Suprapubic skin (tissue), 4 donors: Measurements from ENCODE around the gene GRM5. TPM values are rescaled to one million over a fixed set of nuclear protein-coding genes. Genes with fewer than 3 reads are reported as not detected.
"Not testable (repeated sequence)": the region's sequence is repeated elsewhere in the genome, so short reads cannot be mapped to it uniquely, and the experiment has no call there.

ENCODE experiments used
- DNase-seq, 2 donors: peaks; one replicate each; pipeline ENCODE4 v3.0.0-alpha.2; 2019; ENCODE audit warnings: low spot score in 2 of 2
- H3K27ac ChIP-seq: fragments of 200-600 bp; sonication (generic); one replicate; pipeline ENCODE4 v1.5.1; 2019
- H3K27me3 ChIP-seq: fragments of 200-600 bp; sonication (generic); one replicate; pipeline ENCODE4 v1.5.1; 2019
- H3K36me3 ChIP-seq: fragments of 200-600 bp; sonication (generic); one replicate; pipeline ENCODE4 v1.5.1; 2019
- H3K4me1 ChIP-seq: fragments of 200-600 bp; sonication (generic); one replicate; pipeline ENCODE4 v1.5.1; 2019
- H3K4me3 ChIP-seq: fragments of 200-600 bp; sonication (generic); one replicate; pipeline ENCODE4 v1.5.1; 2019; ENCODE audit warnings: mild to moderate bottlenecking
- H3K9me3 ChIP-seq: fragments of 200-600 bp; sonication (generic); one replicate; pipeline ENCODE4 v1.5.1; 2019
- CTCF ChIP-seq, 2 donors: fragments of 200-600 bp in 1 of 2; fragments of 450-650 bp in 1 of 2; sonication (generic) in 1 of 2; IDR thresholded peaks; one replicate each; pipeline ENCODE4 v1.5.1; 2016 to 2019; ENCODE audit warnings: antibody characterized with exemption in 2 of 2, mild to moderate bottlenecking in 1 of 2, moderate library complexity in 1 of 2
- EP300 ChIP-seq: sonication (generic); formaldehyde crosslinking; IDR thresholded peaks from one replicate; pipeline ENCODE4 v1.6.1; 2017; ENCODE audit warnings: antibody characterized with exemption
- POLR2A ChIP-seq, 2 donors: fragments of 450-650 bp; IDR thresholded peaks; one replicate each; pipeline ENCODE4 v1.6.1; 2017; ENCODE audit warnings: antibody characterized with exemption in 2 of 2, mild to moderate bottlenecking in 2 of 2, moderate library complexity in 2 of 2
- POLR2AphosphoS5 ChIP-seq, 3 donors: sonication (generic); formaldehyde crosslinking; IDR thresholded peaks; one replicate each; pipeline ENCODE4 v1.6.1; 2017; ENCODE audit warnings: antibody characterized with exemption in 3 of 3
- WGBS: methylation state at CpG from one replicate; pipeline ENCODE4 v1.1.5; 2018; 5-methylcytosine and 5-hydroxymethylcytosine counted together
- total RNA-seq, 4 donors: library from RNA; depleted of rRNA; stranded (reverse); fragments of >200 nt; gene quantifications; one replicate each; pipeline ENCODE4 v1.1.0, GENCODE V29; 2016

The GRM5 gene
- total RNA-seq, 4 donors from 2014 or later, result not detected

GRCh38 chr11:88535266-88535665, 530.5 kb downstream of the GRM5 start:
- H3K27ac ChIP-seq, result no peak overlapping the region
- H3K4me1 ChIP-seq, result peaks cover 3% of the 10 kb centered on the region
- 90% methylated on average over 2 of the region's 2 CpGs for whole genome bisulfite sequencing
- H3K27me3 ChIP-seq, result no peaks in the 10 kb centered on the region
- H3K9me3 ChIP-seq, result no peaks in the 10 kb centered on the region
- no peaks in the 10 kb centered on the region for H3K36me3 ChIP-seq
- no peak for DNase-seq
- no peak overlapping the region for H3K4me3 ChIP-seq
- no peak for TF ChIP-seq POLR2AphosphoS5 (IDR thresholded peaks at IDR 0.05)
- TF ChIP-seq POLR2A (IDR thresholded peaks at IDR 0.05), result no peak
- no peak for TF ChIP-seq CTCF (IDR thresholded peaks at IDR 0.05)
- TF ChIP-seq EP300, result no peak

- not testable (repeated sequence) for H3K36me3 ChIP-seq, H3K27ac ChIP-seq, H3K4me3 ChIP-seq, H3K27me3 ChIP-seq, H3K4me1 ChIP-seq, DNase-seq, H3K9me3 ChIP-seq
- 100% methylated on average over 1 of the region's 1 CpG for WGBS
Observed at GRCh38 chr11:88534706-88535105, 531.1 kb downstream of the GRM5 start.

DNA sequence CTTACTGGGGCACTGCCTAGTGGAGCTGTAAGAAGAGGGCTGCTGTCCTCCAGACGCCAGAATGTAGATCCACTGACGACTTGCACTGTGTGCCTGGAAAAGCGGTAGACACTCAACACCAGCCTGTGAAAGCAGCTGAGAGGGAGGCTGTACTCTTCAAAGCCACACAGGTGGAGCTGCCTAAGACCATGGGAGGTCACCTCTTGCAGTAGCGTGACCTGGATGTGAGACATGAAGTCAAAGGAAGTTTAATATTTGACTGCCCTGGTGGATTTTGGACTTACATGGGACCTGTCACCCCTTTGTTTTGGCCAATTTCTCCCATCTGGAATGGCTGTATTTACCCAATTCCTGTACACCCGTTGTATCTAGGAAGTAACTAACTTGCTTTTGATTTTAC, 531.6 kb downstream of the GRM5 start:
- H3K4me1 ChIP-seq, result peaks cover 3% of the 10 kb centered on the region
- H3K4me3 ChIP-seq, result no peak overlapping the region
- no peak for DNase-seq
- H3K9me3 ChIP-seq, result no peaks in the 10 kb centered on the region
- H3K27ac ChIP-seq, result no peak overlapping the region
- H3K27me3 ChIP-seq, result no peaks in the 10 kb centered on the region
- WGBS, result 75% methylated on average over 5 of the region's 5 CpGs
- H3K36me3 ChIP-seq, result no peaks in the 10 kb centered on the region
- TF ChIP-seq CTCF (IDR thresholded peaks at IDR 0.05) (no peak), POLR2AphosphoS5 (IDR thresholded peaks at IDR 0.05) (no peak), POLR2A (IDR thresholded peaks at IDR 0.05) (no peak), EP300 (no peak)

- no peaks in the 10 kb centered on the region for H3K9me3 ChIP-seq
- TF ChIP-seq POLR2A (IDR thresholded peaks at IDR 0.05) (no peak), POLR2AphosphoS5 (IDR thresholded peaks at IDR 0.05) (no peak), CTCF (IDR thresholded peaks at IDR 0.05) (no peak), EP300 (no peak)
Observed at GRCh38 chr11:88533001-88533400, 532.8 kb downstream of the GRM5 start.

DNA sequence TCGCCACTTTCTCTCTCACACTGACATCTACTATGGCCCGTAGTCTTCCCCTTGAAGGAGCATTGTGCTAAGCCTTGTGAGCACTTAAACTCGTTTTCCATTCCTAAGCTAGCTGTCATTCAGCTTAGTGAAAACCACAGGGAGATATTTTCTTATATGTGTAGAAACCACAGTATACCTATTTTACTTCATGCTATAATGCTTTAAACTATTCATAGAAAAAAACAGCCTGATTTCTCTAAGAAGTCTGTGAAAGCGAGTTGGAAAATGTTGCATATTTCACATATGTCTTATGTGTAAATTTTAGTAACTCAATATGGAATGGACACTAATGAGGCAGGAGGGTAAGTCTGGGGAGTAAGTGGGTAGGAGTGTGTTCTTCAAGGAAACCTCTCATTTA, 534.0 kb downstream of the GRM5 start:
- Histone ChIP-seq H3K27me3 (no peaks in the 10 kb centered on the region), H3K4me1 (peaks cover 3% of the 10 kb centered on the region), H3K4me3 (no peak overlapping the region), H3K9me3 (no peaks in the 10 kb centered on the region), H3K27ac (no peak overlapping the region), H3K36me3 (no peaks in the 10 kb centered on the region)
- TF ChIP-seq CTCF (IDR thresholded peaks at IDR 0.05) (no peak), EP300 (no peak), POLR2A (IDR thresholded peaks at IDR 0.05) (no peak), POLR2AphosphoS5 (IDR thresholded peaks at IDR 0.05) (no peak)
- DNase-seq, result no peak
- WGBS, result 88% methylated on average over 4 of the region's 4 CpGs

More at GRCh38 chr11:88533001-88533400, 532.8 kb downstream of the GRM5 start:
- WGBS, result 87% methylated on average over 1 of the region's 1 CpG
- Histone ChIP-seq H3K36me3 (no peaks in the 10 kb centered on the region), H3K4me1 (peaks cover 3% of the 10 kb centered on the region), H3K27ac (no peak overlapping the region), H3K27me3 (no peaks in the 10 kb centered on the region), H3K4me3 (no peak overlapping the region)
- DNase-seq, result no peak

GRCh38 chr11:88529426-88529825, 536.4 kb downstream of the GRM5 start:
- H3K9me3 ChIP-seq, result no peaks in the 10 kb centered on the region

More at GRCh38 chr11:88529426-88529825, 536.4 kb downstream of the GRM5 start:
- H3K27ac ChIP-seq, result no peak overlapping the region
- 95% methylated on average over 1 of the region's 1 CpG for WGBS
- H3K4me3 ChIP-seq, result no peak overlapping the region
- H3K27me3 ChIP-seq, result no peaks in the 10 kb centered on the region
- H3K36me3 ChIP-seq, result no peaks in the 10 kb centered on the region
- DNase-seq, result no peak
- no peak for TF ChIP-seq CTCF (IDR thresholded peaks at IDR 0.05)
- TF ChIP-seq POLR2A (IDR thresholded peaks at IDR 0.05), result no peak
- no peak for TF ChIP-seq POLR2AphosphoS5 (IDR thresholded peaks at IDR 0.05)
- no peak for TF ChIP-seq EP300
- H3K4me1 ChIP-seq, result no peaks in the 10 kb centered on the region
